PC-3 (cell line): ENCODE measurements around the gene HCFC1. TPM values are rescaled to one million over a fixed set of nuclear protein-coding genes. Genes with fewer than 3 reads are reported as not detected.
A peak's percentile ranks its signal among the peaks of the same experiment; 100 is the strongest.

Experiments used
- ATAC-seq: fragments of 200-7000 bp; cut with Tn5 transposase; 2 replicates; pipeline ENCODE4 v1.9.1; 2020; ENCODE audit warnings: mild to moderate bottlenecking, moderate library complexity
- BruUV-seq: library from RNA; stranded (reverse); fragments of 400-500 nt; replicated peaks from 2 replicates; lab custom pipeline; 2021; lab: Mats Ljungman, UMichigan
- CTCF ChIA-PET: fragments of 300-600 bp; sonication (Branson Sonifier 250); formaldehyde crosslinking; loops from one replicate; lab custom pipeline; 2022; ENCODE audit warnings: antibody characterized with exemption; lab: Charles Lee
- POLR2A ChIA-PET: fragments of 300-600 bp; sonication (Branson Sonifier 250); formaldehyde crosslinking; loops from one replicate; lab custom pipeline; 2022; ENCODE audit warnings: antibody characterized with exemption; ENCODE audit not compliant: unreplicated experiment; lab: Charles Lee
- DNase-seq: peaks from one replicate; pipeline ENCODE4 v3.0.0-alpha.2; 2015
- H2AFZ ChIP-seq: fragments of 300-600 bp; sonication (generic); 2 replicates; pipeline ENCODE4 v1.6.0; 2016; ENCODE audit warnings: antibody characterized with exemption, low read length
- H3F3A ChIP-seq: fragments of 300-600 bp; sonication (generic); one replicate; pipeline ENCODE4 v1.6.0; 2017; ENCODE audit warnings: antibody characterized with exemption, low read length, control low read depth, mild to moderate bottlenecking; ENCODE audit not compliant: unreplicated experiment
- H3K27ac ChIP-seq: fragments of 300-600 bp; sonication (generic); 2 replicates; pipeline ENCODE4 v1.5.1; 2016; ENCODE audit warnings: mild to moderate bottlenecking, low read length
- H3K27me3 ChIP-seq: fragments of 300-600 bp; sonication (generic); 2 replicates; pipeline ENCODE4 v1.6.1; 2016; ENCODE audit warnings: low read length, mixed read lengths
- H3K36me3 ChIP-seq: fragments of 300-600 bp; sonication (generic); 2 replicates; pipeline ENCODE4 v1.6.1; 2016; ENCODE audit warnings: low read depth, mixed run types, low read length, mixed read lengths
- H3K4me1 ChIP-seq: fragments of 300-600 bp; sonication (generic); 2 replicates; pipeline ENCODE4 v1.5.1; 2016; ENCODE audit warnings: low read length; ENCODE audit not compliant: insufficient read depth
- H3K4me2 ChIP-seq: fragments of 300-600 bp; sonication (generic); 2 replicates; pipeline ENCODE4 v1.6.0; 2016; ENCODE audit warnings: low read length
- H3K4me3 ChIP-seq: fragments of 300-600 bp; sonication (generic); 2 replicates; pipeline ENCODE4 v1.5.1; 2016; ENCODE audit warnings: mild to moderate bottlenecking, low read length, mixed read lengths
- H3K79me2 ChIP-seq: fragments of 300-600 bp; sonication (generic); 2 replicates; pipeline ENCODE4 v1.6.1; 2017; ENCODE audit warnings: low read length, mixed read lengths
- H3K9ac ChIP-seq: fragments of 300-600 bp; sonication (generic); 2 replicates; pipeline ENCODE4 v1.6.0; 2016; ENCODE audit warnings: mild to moderate bottlenecking, low read length
- H3K9me2 ChIP-seq: fragments of 300-600 bp; sonication (generic); replicated peaks from 2 replicates; pipeline ENCODE4 v1.6.1; 2016; ENCODE audit warnings: mixed run types, low read length, mixed read lengths
- H3K9me3 ChIP-seq: fragments of 300-600 bp; sonication (generic); 2 replicates; pipeline ENCODE4 v1.6.1; 2016; ENCODE audit warnings: low read length, mixed read lengths
- H4K20me1 ChIP-seq: fragments of 300-600 bp; sonication (generic); 2 replicates; pipeline ENCODE4 v1.6.1; 2016; ENCODE audit warnings: low read length, mixed read lengths
- CTCF ChIP-seq: fragments of 300-600 bp; sonication (generic); conservative IDR thresholded peaks from 2 replicates; pipeline ENCODE4 v1.5.1; 2017; ENCODE audit warnings: antibody characterized with exemption, low read depth, mild to moderate bottlenecking, low read length
- EZH2 ChIP-seq: fragments of 300-600 bp; sonication (generic); IDR thresholded peaks from one replicate; pipeline ENCODE4 v1.6.1; 2017; ENCODE audit warnings: antibody characterized with exemption, mild to moderate bottlenecking, low read length; ENCODE audit not compliant: unreplicated experiment
- EZH2phosphoT487 ChIP-seq: fragments of 300-600 bp; sonication (generic); IDR thresholded peaks from 2 replicates; pipeline ENCODE4 v1.6.1; 2018; ENCODE audit warnings: mild to moderate bottlenecking, antibody characterized with exemption, low read length, borderline replicate concordance
- intact Hi-C: fragments of 100-400 bp; cut with micrococcal nuclease; formaldehyde crosslinking; loops from 2 replicates; pipeline ENCODE4 v1.9.0; 2023
- total RNA-seq: library from RNA; depleted of rRNA; stranded (reverse); fragments of >200 nt; gene quantifications from 2 replicates; pipeline ENCODE4 v1.2.3, GENCODE V29; 2014

HCFC1 gene
- total RNA-seq, 1 experiment from 2014 or later: 66.9 TPM

GRCh38 chrX:153913211-153913610 is 58.4 kb downstream of the HCFC1 start:
- POLR2A ChIA-PET: no interaction called here
- H3K9me2 ChIP-seq: no peaks in the 10 kb centered on the region
- ATAC-seq (no peak), DNase-seq (no peak)
- no peaks in the 10 kb centered on the region for H3K79me2 ChIP-seq
- CTCF ChIA-PET: no interaction called here
- H3K4me1 ChIP-seq: no peaks in the 10 kb centered on the region
- no peaks in the 10 kb centered on the region for H3K9me3 ChIP-seq
- no peak overlapping the region for H3K4me2 ChIP-seq
- no peaks in the 10 kb centered on the region for H4K20me1 ChIP-seq
- H3K9ac ChIP-seq: no peak overlapping the region
- TF ChIP-seq CTCF (no peak), EZH2phosphoT487 (no peak), EZH2 (no peak)
- no peak overlapping the region for H3K27ac ChIP-seq
- H3K4me3 ChIP-seq: no peak overlapping the region
- no peaks in the 10 kb centered on the region for H3F3A ChIP-seq
- H2AFZ ChIP-seq: no peak overlapping the region
- intact Hi-C loops: no loop called here
- BruUV-seq: no TSS peak
- H3K27me3 ChIP-seq: no peaks in the 10 kb centered on the region
- no peaks in the 10 kb centered on the region for H3K36me3 ChIP-seq

DNA sequence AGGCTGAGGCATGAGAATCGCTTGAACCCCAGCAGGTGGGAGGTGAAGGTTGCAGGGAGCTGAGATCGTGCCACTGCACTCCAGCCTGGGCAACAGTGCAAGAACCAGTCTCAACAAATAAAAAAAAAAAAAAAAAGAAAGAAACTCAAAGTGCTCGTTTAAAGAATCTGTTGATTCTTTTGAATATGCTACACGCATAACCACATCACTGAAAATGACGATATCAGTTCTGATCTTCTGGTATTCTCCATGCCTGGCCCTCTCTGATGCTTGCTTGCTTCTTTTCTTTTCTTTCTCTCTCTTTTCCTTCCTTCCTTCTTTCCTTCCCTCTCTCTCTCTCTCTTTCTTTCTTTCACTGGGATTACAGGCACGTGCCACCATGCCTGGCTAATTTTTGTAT is 59.8 kb downstream of the HCFC1 start:
- Histone ChIP-seq H2AFZ (no peak overlapping the region), H3K27ac (no peak overlapping the region), H3K9ac (no peak overlapping the region), H3K4me3 (no peak overlapping the region), H3K79me2 (no peaks in the 10 kb centered on the region), H3K4me2 (no peak overlapping the region), H3K9me2 (no peaks in the 10 kb centered on the region), H3F3A (no peaks in the 10 kb centered on the region), H3K9me3 (no peaks in the 10 kb centered on the region), H3K4me1 (no peaks in the 10 kb centered on the region), H3K27me3 (no peaks in the 10 kb centered on the region), H3K36me3 (no peaks in the 10 kb centered on the region), H4K20me1 (no peaks in the 10 kb centered on the region)
- intact Hi-C loops: no loop called here
- TF ChIP-seq EZH2 (no peak), EZH2phosphoT487 (no peak), CTCF (no peak)
- DNase-seq: no peak
- CTCF ChIA-PET: interaction anchor here (1.8 kb wide), 1 partner anchor 11 kb away, joined by 10 read pairs; no protein-coding TSS in a partner anchor
- no TSS peak for BruUV-seq
- ATAC-seq: no peak
- POLR2A ChIA-PET: interaction anchor here (0.5 to 0.7 kb wide), 3 partner anchors 16 to 579 kb away, joined by 3 to 29 read pairs (median 4); partner anchors contain the start of gene SLC10A3

DNA sequence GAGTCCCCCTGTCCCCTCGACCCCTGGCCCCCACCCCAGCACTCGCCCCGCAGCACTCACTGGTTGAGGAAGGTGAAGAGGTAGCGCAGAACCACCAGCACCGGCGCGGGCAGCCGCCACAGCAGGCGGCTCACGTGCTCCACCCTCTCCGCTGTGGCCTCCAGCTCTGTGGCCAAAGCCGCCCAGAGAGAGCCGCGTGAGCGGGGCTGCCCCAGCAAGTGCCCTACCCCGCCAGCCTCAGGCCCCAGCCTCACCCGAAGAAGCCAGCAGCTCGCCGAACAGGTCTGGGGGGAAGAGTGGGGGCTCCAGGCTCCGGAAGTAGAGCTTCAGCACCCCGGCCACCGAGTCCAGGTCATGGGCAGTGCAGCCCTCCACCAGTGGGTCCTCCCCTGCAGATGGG is 61.2 kb downstream of the HCFC1 start:
- Histone ChIP-seq H2AFZ (no peak overlapping the region), H3K79me2 (no peaks in the 10 kb centered on the region), H3K4me2 (no peak overlapping the region), H3K27me3 (no peaks in the 10 kb centered on the region), H3K4me1 (no peaks in the 10 kb centered on the region), H3K9ac (no peak overlapping the region), H3K9me3 (no peaks in the 10 kb centered on the region), H3K9me2 (no peaks in the 10 kb centered on the region), H3K4me3 (no peak overlapping the region), H3K36me3 (no peaks in the 10 kb centered on the region), H4K20me1 (no peaks in the 10 kb centered on the region), H3F3A (no peaks in the 10 kb centered on the region), H3K27ac (no peak overlapping the region)
- no peak for DNase-seq
- intact Hi-C loops: no loop called here
- POLR2A ChIA-PET: interaction anchor here (0.6 kb wide), 2 partner anchors 147 to 183 kb away, joined by 3 to 5 read pairs; no protein-coding TSS in a partner anchor
- peak; percentile 68 for ATAC-seq
- CTCF ChIA-PET: interaction anchor here (0.5 to 1.8 kb wide), 6 partner anchors 10 to 37 kb away, joined by 3 to 13 read pairs (median 8); no protein-coding TSS in a partner anchor
- BruUV-seq: no TSS peak
- TF ChIP-seq EZH2phosphoT487 (no peak), CTCF (no peak), EZH2 (no peak)
